ENCODE data around the gene NTRK1.

NTRK1 gene

GRCh38 chr1:156812293-156812990 is 48.2 kb upstream of the NTRK1 start:
- ChIA-PET CTCF (interaction anchor here (0.5 to 1.8 kb wide), 5 partner anchors 12 to 273 kb away, joined by 3 to 4 read pairs (median 3); no protein-coding TSS in a partner anchor), POLR2A (no interaction called here)
- Histone ChIP-seq H3K4me3 (ENCODE audit: low read depth, low read length) (no peak overlapping the region), H3K9me3 (ENCODE audit: control insufficient read depth, insufficient read depth, low read depth, low read length) (no peaks in the 10 kb centered on the region), H3K4me1 (ENCODE audit: control insufficient read depth, insufficient read depth, low read length) (no peaks in the 10 kb centered on the region), H3K36me3 (ENCODE audit: control insufficient read depth in 2 of 2, insufficient read depth in 1 of 2, low read length in 2 of 2) (no peaks in the 10 kb centered on the region), H3K27ac (ENCODE audit: extremely low read depth, low read depth, low read length) (peak overlapping the region; percentile 8; the same call in 1 of the 2 replicates)
- no peak for TF ChIP-seq ZNF596 (tag by site-specific recombination; IDR thresholded peaks at IDR 0.05)
- peak; percentile 99 for TF ChIP-seq ZNF623 (tag by site-specific recombination; IDR thresholded peaks at IDR 0.05)
- TF ChIP-seq, protein P1, sequence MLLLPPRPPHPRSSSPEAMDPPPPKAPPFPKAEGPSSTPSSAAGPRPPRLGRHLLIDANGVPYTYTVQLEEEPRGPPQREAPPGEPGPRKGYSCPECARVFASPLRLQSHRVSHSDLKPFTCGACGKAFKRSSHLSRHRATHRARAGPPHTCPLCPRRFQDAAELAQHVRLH (tag by site-specific recombination; IDR thresholded peaks at IDR 0.05), result peak; percentile 33; the same call in 1 of the 2 replicates

GRCh38 chr1:156813298-156813697 is 47.4 kb upstream of the NTRK1 start:
- no peak overlapping the region for H3K4me3 ChIP-seq (ENCODE audit: low read depth, low read length)
- CTCF ChIA-PET, result interaction anchor here (0.9 to 1.3 kb wide), 5 partner anchors 11 to 20 kb away, joined by 3 to 6 read pairs (median 4); no protein-coding TSS in a partner anchor

More at GRCh38 chr1:156813298-156813697, 47.4 kb upstream of the NTRK1 start:
- H3K36me3 ChIP-seq (ENCODE audit: control insufficient read depth in 2 of 2, insufficient read depth in 1 of 2, low read length in 2 of 2), result no peaks in the 10 kb centered on the region
- H3K9me3 ChIP-seq (ENCODE audit: control insufficient read depth, insufficient read depth, low read depth, low read length), result no peaks in the 10 kb centered on the region
- POLR2A ChIA-PET, result no interaction called here
- no peak for TF ChIP-seq ZNF518A (tag by site-specific recombination; conservative IDR thresholded peaks at IDR 0.05; ENCODE audit: low read depth)
- TF ChIP-seq TCF7L2 (IDR thresholded peaks at IDR 0.05; ENCODE audit: borderline replicate concordance, low read depth, low read length), result no peak
- TF ChIP-seq, protein P2, sequence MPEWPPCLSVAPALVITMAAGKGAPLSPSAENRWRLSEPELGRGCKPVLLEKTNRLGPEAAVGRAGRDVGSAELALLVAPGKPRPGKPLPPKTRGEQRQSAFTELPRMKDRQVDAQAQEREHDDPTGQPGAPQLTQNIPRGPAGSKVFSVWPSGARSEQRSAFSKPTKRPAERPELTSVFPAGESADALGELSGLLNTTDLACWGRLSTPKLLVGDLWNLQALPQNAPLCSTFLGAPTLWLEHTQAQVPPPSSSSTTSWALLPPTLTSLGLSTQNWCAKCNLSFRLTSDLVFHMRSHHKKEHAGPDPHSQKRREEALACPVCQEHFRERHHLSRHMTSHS (tag by site-specific recombination; IDR thresholded peaks at IDR 0.05), result no peak
- TF ChIP-seq, protein P3, sequence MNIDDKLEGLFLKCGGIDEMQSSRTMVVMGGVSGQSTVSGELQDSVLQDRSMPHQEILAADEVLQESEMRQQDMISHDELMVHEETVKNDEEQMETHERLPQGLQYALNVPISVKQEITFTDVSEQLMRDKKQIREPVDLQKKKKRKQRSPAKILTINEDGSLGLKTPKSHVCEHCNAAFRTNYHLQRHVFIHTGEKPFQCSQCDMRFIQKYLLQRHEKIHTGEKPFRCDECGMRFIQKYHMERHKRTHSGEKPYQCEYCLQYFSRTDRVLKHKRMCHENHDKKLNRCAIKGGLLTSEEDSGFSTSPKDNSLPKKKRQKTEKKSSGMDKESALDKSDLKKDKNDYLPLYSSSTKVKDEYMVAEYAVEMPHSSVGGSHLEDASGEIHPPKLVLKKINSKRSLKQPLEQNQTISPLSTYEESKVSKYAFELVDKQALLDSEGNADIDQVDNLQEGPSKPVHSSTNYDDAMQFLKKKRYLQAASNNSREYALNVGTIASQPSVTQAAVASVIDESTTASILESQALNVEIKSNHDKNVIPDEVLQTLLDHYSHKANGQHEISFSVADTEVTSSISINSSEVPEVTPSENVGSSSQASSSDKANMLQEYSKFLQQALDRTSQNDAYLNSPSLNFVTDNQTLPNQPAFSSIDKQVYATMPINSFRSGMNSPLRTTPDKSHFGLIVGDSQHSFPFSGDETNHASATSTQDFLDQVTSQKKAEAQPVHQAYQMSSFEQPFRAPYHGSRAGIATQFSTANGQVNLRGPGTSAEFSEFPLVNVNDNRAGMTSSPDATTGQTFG (tag by site-specific recombination; IDR thresholded peaks at IDR 0.05; ENCODE audit: borderline replicate concordance), result no peak
- no peak for TF ChIP-seq ZNF140 (tag by site-specific recombination; IDR thresholded peaks at IDR 0.05)
- TF ChIP-seq MZF1 (tag by site-specific recombination; IDR thresholded peaks at IDR 0.05; ENCODE audit: borderline replicate concordance), result no peak
- no peak for TF ChIP-seq KLF8 (tag by site-specific recombination; IDR thresholded peaks at IDR 0.05)
- no peak for TF ChIP-seq SCRT2 (tag by site-specific recombination; IDR thresholded peaks at IDR 0.05)
- H3K4me1 ChIP-seq (ENCODE audit: control insufficient read depth, insufficient read depth, low read length), result no peaks in the 10 kb centered on the region
- H3K27ac ChIP-seq (ENCODE audit: extremely low read depth, low read depth, low read length), result 0 out of 2 replicates have a peak overlapping the region, but pooled peaks have one; percentile 8

All from HEK293 (cell line).